CD4-positive, CD25-positive, alpha-beta regulatory T cell (primary cell): ENCODE results near the gene COL19A1. TPM values are rescaled to one million over a fixed set of nuclear protein-coding genes. Genes with fewer than 3 reads are reported as not detected.
"Not testable (repeated sequence)": the region's sequence is repeated elsewhere in the genome, so short reads cannot be mapped to it uniquely, and the experiment has no call there.

ENCODE experiments used
- ATAC-seq, 2 donors: fragments of 150-1000 bp; cut with Tn5 transposase; one replicate each; pipeline ENCODE4 v1.10.0; 2021; ENCODE audit warnings: low read depth in 2 of 2, moderate number of reproducible peaks in 2 of 2, moderate library complexity in 1 of 2
- DNase-seq, 3 donors: peaks; one replicate each; pipeline versions ENCODE4 v3.0.0 to v3.0.0-alpha.2; 2012 to 2022; ENCODE audit warnings: mixed read lengths in 1 of 3
- H3K27ac ChIP-seq: one replicate; pipeline ENCODE4 v1.7.0; 2013; ENCODE audit warnings: mild to moderate bottlenecking, low read length; ENCODE audit not compliant: insufficient read depth, poor library complexity, severe bottlenecking
- H3K27me3 ChIP-seq: one replicate; pipeline ENCODE4 v1.7.0; 2013; ENCODE audit warnings: low read length; ENCODE audit not compliant: control insufficient read depth, insufficient read depth
- H3K36me3 ChIP-seq: one replicate; pipeline ENCODE4 v1.7.0; 2013; ENCODE audit warnings: mild to moderate bottlenecking, low read length, moderate library complexity; ENCODE audit not compliant: control insufficient read depth, insufficient read depth
- H3K4me1 ChIP-seq: 2 replicates; pipeline ENCODE4 v1.7.0; 2013; ENCODE audit warnings: mild to moderate bottlenecking, low read length; ENCODE audit not compliant: insufficient read depth, control insufficient read depth, poor library complexity, severe bottlenecking
- H3K4me3 ChIP-seq: one replicate; pipeline ENCODE4 v1.7.0; 2013; ENCODE audit warnings: low read depth, mild to moderate bottlenecking, low read length, moderate library complexity
- H3K9me3 ChIP-seq, 2 experiments: 1 replicate in 1 of 2; 2 replicates in 1 of 2; pipeline ENCODE4 v1.7.0; 2013; ENCODE audit warnings: low read length in 2 of 2, mild to moderate bottlenecking in 1 of 2, moderate library complexity in 1 of 2; ENCODE audit not compliant: control insufficient read depth in 2 of 2
- H3K27ac Mint-ChIP-seq, 3 donors: one replicate each; pipeline ENCODE4 v1.8.0; 2020 to 2022; ENCODE audit warnings: mild to moderate bottlenecking in 3 of 3, mixed read lengths in 3 of 3, moderate library complexity in 2 of 3
- H3K27me3 Mint-ChIP-seq: one replicate; pipeline ENCODE4 v1.8.0; 2022; ENCODE audit warnings: mild to moderate bottlenecking, mixed read lengths
- H3K36me3 Mint-ChIP-seq: one replicate; pipeline ENCODE4 v1.8.0; 2020; ENCODE audit warnings: mixed read lengths
- H3K4me1 Mint-ChIP-seq, 4 donors: one replicate each; pipeline ENCODE4 v1.8.0; 2020 to 2022; ENCODE audit warnings: mixed read lengths in 4 of 4, mild to moderate bottlenecking in 1 of 4
- H3K4me3 Mint-ChIP-seq, 4 donors: one replicate each; pipeline ENCODE4 v1.8.0; 2020 to 2022; ENCODE audit warnings: mild to moderate bottlenecking in 4 of 4, mixed read lengths in 4 of 4, moderate library complexity in 3 of 4
- H3K9me3 Mint-ChIP-seq, 7 donors: one replicate each; pipeline ENCODE4 v1.8.0; 2020 to 2022; ENCODE audit warnings: mixed read lengths in 7 of 7, mild to moderate bottlenecking in 3 of 7, moderate library complexity in 2 of 7
- polyA plus RNA-seq, 4 donors: library from polyadenylated mRNA; unstranded; fragments of 300-500 nt; fragmentation: Illumina TruSeq; gene quantifications; one replicate each; pipeline ENCODE4 v1.2.3, GENCODE V29; 2021
- total RNA-seq: library from RNA; stranded (reverse); gene quantifications from one replicate; pipeline ENCODE4 v1.2.3, GENCODE V29; 2022

COL19A1 gene
- total and polyA plus RNA-seq, 5 donors from 2014 or later = 0.17 TPM; not detected in 4

- Mint-ChIP-seq H3K36me3 (no peaks in the 10 kb centered on the region), H3K27me3 (no peaks in the 10 kb centered on the region), H3K4me1 (peaks cover 0 to 4% (median 0%) of the 10 kb centered on the region in 4 donors), H3K9me3 (peaks cover 2 to 17% (median 5%) of the 10 kb centered on the region in 7 donors), H3K4me3 (no peak overlapping the region), H3K27ac (no peak overlapping the region)
- DNase-seq (no peak), ATAC-seq (no peak)
- H3K36me3 ChIP-seq = no peaks in the 10 kb centered on the region
- peaks cover 0 to 3% of the 10 kb centered on the region in 2 experiments for H3K9me3 ChIP-seq
- H3K27ac ChIP-seq = no peak overlapping the region
- H3K4me1 ChIP-seq = no peaks in the 10 kb centered on the region
- no peaks in the 10 kb centered on the region for H3K27me3 ChIP-seq
- no peak overlapping the region for H3K4me3 ChIP-seq
Observed at GRCh38 chr6:70008189-70008588, 141.8 kb downstream of the COL19A1 start.

GRCh38 chr6:70010339-70010738 is 144.0 kb downstream of the COL19A1 start:
- not testable (repeated sequence) for H3K36me3 Mint-ChIP-seq, H3K27me3 Mint-ChIP-seq, H3K36me3 ChIP-seq, H3K4me3 ChIP-seq, H3K27ac ChIP-seq, ATAC-seq, H3K4me3 Mint-ChIP-seq, DNase-seq, H3K27ac Mint-ChIP-seq, H3K9me3 ChIP-seq, H3K4me1 Mint-ChIP-seq, H3K4me1 ChIP-seq, H3K27me3 ChIP-seq
- H3K9me3 Mint-ChIP-seq = peaks cover 2 to 13% (median 5%) of the 10 kb centered on the region in 7 donors

DNA sequence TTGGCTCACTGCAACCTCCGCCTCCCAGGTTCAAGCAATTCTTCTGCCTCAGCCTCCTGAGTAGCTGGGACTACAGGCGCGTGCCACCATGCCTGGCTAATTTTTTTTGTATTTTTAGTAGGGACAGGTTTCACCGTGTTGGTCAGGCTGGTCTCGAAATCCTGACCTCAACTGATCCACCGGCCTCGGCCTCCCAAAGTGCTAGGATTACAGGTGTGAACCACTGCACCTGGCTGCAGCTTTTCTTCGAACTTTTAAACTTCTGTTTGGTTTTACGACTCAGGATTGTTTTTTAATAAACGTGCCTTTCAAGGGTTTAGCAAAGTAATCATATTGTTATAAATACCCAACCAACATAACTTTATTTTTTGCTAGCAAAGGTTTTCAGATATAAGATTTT is 156.8 kb downstream of the COL19A1 start:
- H3K27ac Mint-ChIP-seq, H3K36me3 ChIP-seq, H3K4me3 Mint-ChIP-seq, H3K9me3 ChIP-seq, H3K27ac ChIP-seq, H3K36me3 Mint-ChIP-seq, H3K4me3 ChIP-seq, DNase-seq, H3K27me3 ChIP-seq, H3K4me1 Mint-ChIP-seq, H3K9me3 Mint-ChIP-seq, H3K27me3 Mint-ChIP-seq, H3K4me1 ChIP-seq, ATAC-seq: not testable (repeated sequence)

DNA sequence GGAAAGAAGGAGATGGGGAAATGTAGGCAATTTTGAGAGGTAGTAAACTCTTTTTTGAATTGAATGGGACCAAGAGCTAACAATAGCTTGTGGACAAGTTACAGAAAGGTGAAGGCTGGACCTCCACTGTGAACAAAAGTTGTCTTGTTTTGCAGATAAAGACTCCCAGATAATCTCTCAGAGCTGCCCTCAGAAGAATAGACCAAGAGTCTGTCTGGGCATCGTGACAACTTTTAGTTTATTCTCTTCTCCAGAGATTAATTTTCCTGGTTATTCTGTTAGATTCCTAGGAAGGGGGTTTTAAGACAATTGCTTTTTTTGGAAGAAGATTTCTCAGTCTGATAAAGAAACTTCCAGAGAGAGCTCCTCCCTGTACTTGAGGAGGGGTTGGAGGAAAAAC is 161.9 kb downstream of the COL19A1 start:
- H3K4me1 ChIP-seq = no peaks in the 10 kb centered on the region
- ATAC-seq (no peak), DNase-seq (no peak)
- Mint-ChIP-seq H3K4me1 (no peaks in the 10 kb centered on the region), H3K27ac (no peak overlapping the region), H3K27me3 (no peaks in the 10 kb centered on the region), H3K4me3 (no peak overlapping the region), H3K9me3 (peaks cover 0 to 4% (median 0%) of the 10 kb centered on the region in 7 donors), H3K36me3 (no peaks in the 10 kb centered on the region)
- no peaks in the 10 kb centered on the region for H3K36me3 ChIP-seq
- no peak overlapping the region for H3K27ac ChIP-seq
- no peaks in the 10 kb centered on the region for H3K27me3 ChIP-seq
- H3K9me3 ChIP-seq = no peaks in the 10 kb centered on the region
- H3K4me3 ChIP-seq = no peak overlapping the region

DNA sequence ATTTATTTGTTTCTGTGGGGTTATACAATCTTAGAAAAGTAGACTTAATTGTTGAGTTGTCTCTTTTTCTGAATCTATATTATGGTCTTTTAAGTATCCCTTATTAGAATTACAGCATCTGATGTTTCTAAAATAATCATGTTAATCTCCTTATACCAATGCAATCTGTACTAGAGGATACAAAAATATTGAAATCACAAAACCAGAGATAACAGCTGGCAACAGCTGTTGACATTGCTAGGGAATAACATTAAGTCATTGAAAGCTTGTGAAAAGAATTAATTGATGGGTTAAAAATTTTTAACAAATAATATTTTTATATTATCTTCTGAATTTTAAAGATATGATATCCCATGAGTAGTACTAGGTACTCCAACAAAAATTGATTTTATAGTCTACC is 162.6 kb downstream of the COL19A1 start:
- no peaks in the 10 kb centered on the region for H3K4me1 Mint-ChIP-seq
- no peaks in the 10 kb centered on the region for H3K27me3 Mint-ChIP-seq
- DNase-seq = no peak
- Histone ChIP-seq H3K27ac (no peak overlapping the region), H3K36me3 (no peaks in the 10 kb centered on the region), H3K9me3 (no peaks in the 10 kb centered on the region), H3K4me1 (no peaks in the 10 kb centered on the region), H3K4me3 (no peak overlapping the region), H3K27me3 (no peaks in the 10 kb centered on the region)
- H3K9me3 Mint-ChIP-seq = peaks cover 0 to 4% (median 0%) of the 10 kb centered on the region in 7 donors
- no peak overlapping the region for H3K4me3 Mint-ChIP-seq
- no peak for ATAC-seq
- H3K27ac Mint-ChIP-seq = no peak overlapping the region
- no peaks in the 10 kb centered on the region for H3K36me3 Mint-ChIP-seq

DNA sequence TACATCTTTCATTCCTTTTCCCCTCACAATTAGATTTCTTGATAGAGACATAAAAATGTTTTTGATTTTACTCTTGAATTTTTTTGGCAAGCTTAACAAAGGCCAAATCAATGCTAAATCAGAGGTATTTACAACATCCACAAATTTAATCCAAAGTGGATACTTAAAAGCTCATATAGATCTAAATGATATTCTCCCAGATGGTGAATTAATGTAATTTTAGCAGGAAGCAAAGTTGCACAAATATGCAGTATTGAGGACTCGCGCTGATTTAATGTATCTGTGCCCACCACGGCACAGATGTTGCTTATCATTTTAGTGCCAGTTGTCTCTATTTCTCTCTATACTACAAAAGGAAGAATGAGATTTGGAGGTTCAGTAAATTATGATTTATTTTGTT is 167.4 kb downstream of the COL19A1 start:
- Histone ChIP-seq H3K27ac (no peak overlapping the region), H3K4me3 (no peak overlapping the region), H3K36me3 (no peaks in the 10 kb centered on the region), H3K9me3 (no peaks in the 10 kb centered on the region), H3K27me3 (no peaks in the 10 kb centered on the region), H3K4me1 (no peaks in the 10 kb centered on the region)
- H3K27ac Mint-ChIP-seq = no peak overlapping the region
- peaks cover 0 to 1% (median 0%) of the 10 kb centered on the region in 7 donors for H3K9me3 Mint-ChIP-seq
- H3K4me3 Mint-ChIP-seq = no peak overlapping the region
- no peaks in the 10 kb centered on the region for H3K27me3 Mint-ChIP-seq
- H3K4me1 Mint-ChIP-seq = no peaks in the 10 kb centered on the region
- ATAC-seq (no peak), DNase-seq (no peak)
- H3K36me3 Mint-ChIP-seq = no peaks in the 10 kb centered on the region

DNA sequence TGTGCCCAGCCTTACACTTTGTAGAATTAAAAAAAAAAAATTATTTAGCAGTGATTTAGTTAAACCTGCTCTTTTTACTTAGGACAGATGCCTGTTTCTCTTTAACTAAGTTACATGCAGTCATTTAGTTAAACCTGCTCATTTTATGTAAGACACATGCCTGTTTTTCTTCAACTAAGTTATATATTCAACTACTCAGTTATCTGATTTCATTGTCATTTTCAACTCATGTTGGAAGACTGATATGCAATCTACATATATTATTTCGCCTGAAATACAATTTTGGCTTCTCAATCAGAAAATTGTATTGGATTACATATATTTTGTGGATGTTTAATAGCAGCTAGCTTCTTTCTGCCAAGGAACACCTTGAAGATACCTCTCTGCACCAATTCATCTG is 171.1 kb downstream of the COL19A1 start:
- H3K27me3 ChIP-seq = no peaks in the 10 kb centered on the region
- H3K4me3 Mint-ChIP-seq = no peak overlapping the region
- no peaks in the 10 kb centered on the region for H3K9me3 Mint-ChIP-seq
- no peaks in the 10 kb centered on the region for H3K4me1 Mint-ChIP-seq
- ATAC-seq = no peak
- H3K27me3 Mint-ChIP-seq = peaks cover 5% of the 10 kb centered on the region
- H3K9me3 ChIP-seq = no peaks in the 10 kb centered on the region
- no peaks in the 10 kb centered on the region for H3K36me3 Mint-ChIP-seq
- no peaks in the 10 kb centered on the region for H3K4me1 ChIP-seq
- H3K4me3 ChIP-seq = no peak overlapping the region
- H3K27ac Mint-ChIP-seq = no peak overlapping the region
- no peaks in the 10 kb centered on the region for H3K36me3 ChIP-seq
- no peak overlapping the region for H3K27ac ChIP-seq
- DNase-seq = no peak

DNA sequence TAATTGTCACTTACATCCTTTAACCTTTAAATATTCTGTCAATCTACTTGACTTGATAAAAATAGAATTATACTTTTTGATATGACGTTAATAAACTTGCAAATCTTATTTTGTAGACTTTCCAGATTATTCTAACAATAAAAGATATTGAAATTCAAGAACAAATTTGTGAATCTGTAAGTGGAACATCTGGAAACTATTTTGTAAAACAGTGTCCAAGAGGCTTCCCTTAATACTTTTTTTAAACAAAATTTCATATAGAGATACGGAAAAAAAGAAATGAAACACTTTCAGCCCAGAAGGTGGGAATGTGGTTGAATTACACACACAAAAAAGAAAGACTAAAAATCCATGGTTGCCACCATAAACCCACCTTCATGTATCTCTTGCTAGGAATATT is 174.4 kb downstream of the COL19A1 start:
- H3K9me3 Mint-ChIP-seq = peaks cover 0 to 1% (median 0%) of the 10 kb centered on the region in 7 donors
- H3K27me3 Mint-ChIP-seq = peaks cover 5% of the 10 kb centered on the region
- no peak for ATAC-seq

More for the DNA sequence above, 174.4 kb downstream of the COL19A1 start:
- Mint-ChIP-seq H3K4me1 (no peaks in the 10 kb centered on the region), H3K4me3 (no peak overlapping the region), H3K27ac (no peak overlapping the region), H3K36me3 (no peaks in the 10 kb centered on the region)
- DNase-seq = no peak
- Histone ChIP-seq H3K9me3 (no peaks in the 10 kb centered on the region), H3K27ac (no peak overlapping the region), H3K4me1 (no peaks in the 10 kb centered on the region), H3K36me3 (no peaks in the 10 kb centered on the region), H3K27me3 (no peaks in the 10 kb centered on the region), H3K4me3 (no peak overlapping the region)
